HG02970 (cell line): Measurements from ENCODE around the gene DDX56.

Source experiments
- ATAC-seq: cut with Tn5 transposase; IDR thresholded peaks from one replicate; pipeline ENCODE4 v1.9.1; 2021; ENCODE audit warnings: mild to moderate bottlenecking, moderate library complexity, moderate number of reproducible peaks; ENCODE audit not compliant: unreplicated experiment, low FRiP score

DDX56 gene

GRCh38 chr7:44573464-44574286, at the start of gene DDX56:
DDX56 (minus strand) TSS chr7:44573908; CDS start chr7:44573895, 13 bp downstream.
- ATAC-seq, result peak; percentile 89

GRCh38 chr7:44622342-44623151, 48.8 kb upstream of the DDX56 start:
- ATAC-seq, result no peak

- ATAC-seq, result no peak
These were observed 48.0 kb upstream of the DDX56 start for GRCh38 chr7:44621750-44622103.

- ATAC-seq, result no peak
These were observed 47.5 kb upstream of the DDX56 start for GRCh38 chr7:44621034-44621749.

- no peak for ATAC-seq
These were observed 45.0 kb upstream of the DDX56 start for GRCh38 chr7:44618753-44619152.

GRCh38 chr7:44618045-44618444, 44.3 kb upstream of the DDX56 start:
- no peak for ATAC-seq

- ATAC-seq, result no peak
These were observed 43.6 kb upstream of the DDX56 start for GRCh38 chr7:44617225-44617890.

GRCh38 chr7:44616545-44616944, 42.8 kb upstream of the DDX56 start:
- no peak for ATAC-seq

GRCh38 chr7:44615793-44616192, 42.1 kb upstream of the DDX56 start:
- ATAC-seq, result no peak

GRCh38 chr7:44615149-44615611, 41.5 kb upstream of the DDX56 start:
- no peak for ATAC-seq

- no peak for ATAC-seq
These were observed 36.1 kb upstream of the DDX56 start for GRCh38 chr7:44609829-44610228.

- no peak for ATAC-seq
These were observed 35.4 kb upstream of the DDX56 start for GRCh38 chr7:44608916-44609648.

- ATAC-seq, result no peak
These were observed 33.7 kb upstream of the DDX56 start for GRCh38 chr7:44607141-44608068.

- ATAC-seq, result peak; percentile 94
These were observed 32.8 kb upstream of the DDX56 start, which contains the start of gene OGDH for GRCh38 chr7:44606341-44607140. OGDH (plus strand) TSS chr7:44606627; CDS start chr7:44624344, 17,717 bp downstream.

- ATAC-seq, result no peak
These were observed 31.2 kb upstream of the DDX56 start for GRCh38 chr7:44604941-44605340.

- no peak for ATAC-seq
These were observed 29.5 kb upstream of the DDX56 start for GRCh38 chr7:44603193-44603592.

- ATAC-seq, result no peak
These were observed 28.8 kb upstream of the DDX56 start for GRCh38 chr7:44602576-44602910.

- ATAC-seq, result no peak
These were observed 25.5 kb upstream of the DDX56 start for GRCh38 chr7:44599222-44599621.
